NCI-H1105 treated with DMSO at 0.1 percent for 48 hours (cell line): ENCODE results near the gene HOXA13.

Experiments used
- DNase-seq: peaks from one replicate; lab custom pipeline; 2025; lab: John Stamatoyannopoulos, UW

Gene HOXA13

GRCh38 chr7:27170426-27171324, 29.2 kb downstream of the HOXA13 start:
- DNase-seq, result peak; percentile 59

GRCh38 chr7:27169658-27170425, 30.0 kb downstream of the HOXA13 start:
- peak; percentile 75 for DNase-seq

- peak; percentile 50 for DNase-seq
Measured at GRCh38 chr7:27168265-27168947, 31.5 kb downstream of the HOXA13 start.

GRCh38 chr7:27167916-27168264, 32.0 kb downstream of the HOXA13 start:
- peak; percentile 45 for DNase-seq

- peak; percentile 37 for DNase-seq
Measured at GRCh38 chr7:27166531-27167505, 33.1 kb downstream of the HOXA13 start.

- DNase-seq, result no peak
Measured at GRCh38 chr7:27165996-27166530, 33.8 kb downstream of the HOXA13 start.

- DNase-seq, result peak; percentile 78
Measured at GRCh38 chr7:27165089-27165995, 34.5 kb downstream of the HOXA13 start, which contains the start of gene HOXA9. Gene HOXA9 (minus strand): TSS chr7:27165537. CDS start chr7:27165457, 80 bp downstream.

- no peak for DNase-seq
Measured at GRCh38 chr7:27164367-27165088, 35.4 kb downstream of the HOXA13 start.

- DNase-seq, result no peak
Measured at GRCh38 chr7:27164045-27164366, 35.9 kb downstream of the HOXA13 start.

GRCh38 chr7:27163288-27164044, 36.4 kb downstream of the HOXA13 start:
- DNase-seq, result no peak

- DNase-seq, result peak; percentile 4
Measured at GRCh38 chr7:27162561-27163287, 37.2 kb downstream of the HOXA13 start.

- DNase-seq, result no peak
Measured at GRCh38 chr7:27161721-27162560, 38.0 kb downstream of the HOXA13 start.

- DNase-seq, result peak; percentile 47
Measured at GRCh38 chr7:27161214-27161720, 38.6 kb downstream of the HOXA13 start.

GRCh38 chr7:27160546-27161213, 39.2 kb downstream of the HOXA13 start:
- DNase-seq, result peak; percentile 80

- DNase-seq, result no peak
Measured at GRCh38 chr7:27160145-27160545, 39.7 kb downstream of the HOXA13 start.
